Breast epithelium (tissue), 3 donors: ENCODE results near the gene PTH1R.

Experiments used
- POLR2A ChIP-seq: fragments of 450-650 bp; IDR thresholded peaks from one replicate; pipeline ENCODE4 v1.6.1; 2016; ENCODE audit warnings: antibody characterized with exemption, mild to moderate bottlenecking, moderate library complexity
- POLR2AphosphoS5 ChIP-seq, 3 donors: sonication (generic); formaldehyde crosslinking; IDR thresholded peaks; one replicate each; pipeline ENCODE4 v1.6.1; 2017; ENCODE audit warnings: antibody characterized with exemption in 3 of 3

DNA sequence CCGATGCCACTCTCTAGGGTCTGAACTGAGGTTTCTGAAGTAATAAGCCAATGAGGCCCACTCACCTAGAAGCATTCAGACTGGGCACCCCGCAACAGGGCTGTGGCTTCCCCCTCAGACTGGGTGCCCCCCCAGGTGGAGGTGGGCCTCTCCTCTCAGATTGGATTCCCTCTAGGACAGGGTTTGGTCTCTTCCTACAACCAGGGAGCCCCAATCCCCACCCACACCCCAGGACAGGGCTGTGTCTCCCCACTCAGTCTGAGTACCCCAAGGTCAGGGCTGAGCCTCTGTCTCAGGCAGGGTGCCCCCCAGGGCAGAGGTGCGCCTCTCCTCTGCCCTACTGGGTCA is 27.7 kb downstream of the PTH1R start:
- no peak for TF ChIP-seq POLR2A
- no peak for TF ChIP-seq POLR2AphosphoS5 (IDR thresholded peaks at IDR 0.05)
